ENCODE data around the gene THSD4.

The THSD4 gene

GRCh38 chr15:71334434-71334833 lies 219.2 kb downstream of the THSD4 start:
- no peak for DNase-seq

DNA sequence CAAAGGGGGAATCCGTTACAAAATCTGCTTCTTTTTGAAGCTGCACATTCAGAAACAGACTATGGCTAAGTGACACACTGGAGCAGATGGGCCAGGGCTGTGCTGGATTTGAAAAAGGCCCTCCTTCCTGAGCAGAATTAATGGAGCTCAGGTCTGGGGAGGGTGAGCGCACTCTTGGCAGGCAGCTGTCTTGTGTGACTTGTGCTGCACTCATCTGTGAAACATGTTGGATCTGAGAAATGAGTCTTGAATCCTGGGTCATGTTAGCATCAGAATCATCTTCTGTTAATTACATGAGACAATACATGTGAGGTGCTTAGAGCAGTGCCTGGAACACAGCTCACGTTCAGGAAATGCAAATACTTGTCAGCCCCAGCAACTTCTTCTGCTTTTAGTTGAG lies 219.6 kb downstream of the THSD4 start:
- DNase-seq: no peak

DNA sequence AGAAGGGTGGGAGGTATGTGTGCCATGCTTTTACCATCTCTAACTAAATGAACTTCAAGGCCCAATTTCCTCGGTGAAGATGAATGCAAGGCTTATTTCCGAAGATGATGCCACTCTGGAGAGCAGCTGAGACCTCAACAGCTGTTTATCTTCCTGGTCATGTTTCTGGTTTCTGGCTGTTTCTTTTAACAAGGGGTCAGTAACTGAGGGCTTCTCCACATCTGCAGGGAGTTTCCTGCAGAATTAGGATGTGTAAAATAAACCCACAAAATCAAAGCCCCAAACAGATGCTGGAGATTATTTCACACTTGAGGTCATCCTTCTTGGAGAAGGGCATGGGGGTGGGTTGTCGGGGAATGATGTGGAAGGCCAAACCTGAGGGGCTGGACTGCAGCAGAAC lies 220.3 kb downstream of the THSD4 start:
- no peak for DNase-seq

GRCh38 chr15:71336671-71337070 lies 221.4 kb downstream of the THSD4 start:
- DNase-seq: no peak

DNA sequence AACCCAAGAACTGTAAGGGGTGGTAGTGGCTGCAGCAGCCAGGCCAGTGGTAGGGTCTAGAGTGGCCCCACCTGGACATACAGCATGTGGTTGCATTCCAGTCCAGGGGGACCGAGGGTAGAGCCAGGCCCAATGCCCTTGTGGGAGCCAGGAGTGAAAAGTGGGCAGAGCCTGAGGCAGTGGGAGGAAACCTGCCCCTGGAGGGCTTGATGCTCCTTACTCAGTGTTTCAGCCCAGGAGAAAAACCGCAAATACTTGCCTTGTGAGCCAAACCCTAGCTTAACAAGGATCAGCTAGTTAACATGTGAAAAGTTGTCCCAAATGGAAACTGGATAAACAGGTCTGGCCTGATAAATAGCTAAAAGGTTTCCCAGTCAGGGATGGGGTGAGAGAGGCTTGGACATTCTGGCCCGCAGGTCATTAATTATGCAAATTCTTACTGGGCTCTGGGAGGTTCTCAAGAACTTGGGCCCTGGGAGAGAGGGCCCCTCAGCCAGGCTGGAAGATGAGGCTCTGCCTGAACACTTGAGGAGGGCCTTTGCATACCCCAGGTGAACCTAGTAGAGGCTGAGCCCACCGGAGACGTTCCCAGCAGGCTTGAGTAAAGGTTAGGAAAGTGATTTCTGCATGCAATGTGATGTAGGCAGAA lies 222.1 kb downstream of the THSD4 start:
- no peak for DNase-seq

DNA sequence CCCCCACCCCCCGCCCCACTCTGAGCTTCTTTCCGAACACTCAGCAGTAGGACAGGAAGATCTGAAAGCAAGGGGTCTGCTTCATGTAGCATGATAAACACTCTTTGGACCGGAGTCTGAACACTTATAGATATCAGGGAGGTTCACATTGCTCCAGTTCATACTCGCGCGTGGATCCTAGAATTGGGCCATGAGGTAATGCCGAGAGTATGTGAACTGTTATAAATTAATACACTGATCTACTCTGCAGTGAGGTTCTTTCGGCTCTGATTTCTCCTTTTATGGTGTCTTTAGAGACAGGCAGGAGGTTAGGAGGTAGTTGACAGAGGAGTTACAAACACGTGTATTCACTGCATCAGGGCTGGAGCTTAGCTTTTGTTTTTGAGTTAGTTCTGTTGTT lies 223.0 kb downstream of the THSD4 start:
- DNase-seq: no peak

DNA sequence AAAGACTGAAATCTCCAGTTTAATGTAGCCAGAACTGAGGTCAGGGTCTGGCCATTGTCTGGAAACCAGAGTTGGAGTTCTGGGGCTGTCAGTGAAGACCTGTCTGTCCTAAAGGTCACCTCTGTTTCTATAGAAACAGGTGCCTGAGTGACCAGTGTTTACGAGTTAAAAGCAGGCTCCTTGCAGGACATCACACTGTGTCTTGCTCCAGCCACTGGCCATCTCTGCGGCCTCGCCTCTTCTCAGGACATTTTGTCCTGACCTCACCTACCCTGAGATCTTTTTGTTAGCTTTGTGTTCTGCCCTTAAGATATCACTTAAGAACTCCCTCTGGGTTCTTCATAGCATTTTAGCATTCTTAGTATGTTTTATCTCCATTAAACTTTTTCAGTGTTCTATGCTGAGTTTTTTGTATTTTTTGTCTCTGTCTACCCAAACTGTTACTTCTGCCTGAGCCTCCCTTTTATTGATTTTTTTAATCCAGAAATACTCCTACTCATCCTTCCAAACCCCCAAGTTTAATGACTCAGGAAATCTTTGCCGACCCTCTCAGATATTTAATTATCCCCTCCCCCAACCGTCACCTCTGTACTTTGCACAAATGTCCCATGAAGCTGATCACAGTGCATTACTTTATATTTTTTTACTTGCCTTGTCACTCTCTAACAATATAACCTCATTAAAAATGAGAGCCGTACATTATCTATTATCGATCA lies 223.7 kb downstream of the THSD4 start:
- no peak for DNase-seq

- DNase-seq: no peak
These were observed 226.7 kb downstream of the THSD4 start for GRCh38 chr15:71341811-71342550.

GRCh38 chr15:71342658-71343057 lies 227.4 kb downstream of the THSD4 start:
- no peak for DNase-seq

DNA sequence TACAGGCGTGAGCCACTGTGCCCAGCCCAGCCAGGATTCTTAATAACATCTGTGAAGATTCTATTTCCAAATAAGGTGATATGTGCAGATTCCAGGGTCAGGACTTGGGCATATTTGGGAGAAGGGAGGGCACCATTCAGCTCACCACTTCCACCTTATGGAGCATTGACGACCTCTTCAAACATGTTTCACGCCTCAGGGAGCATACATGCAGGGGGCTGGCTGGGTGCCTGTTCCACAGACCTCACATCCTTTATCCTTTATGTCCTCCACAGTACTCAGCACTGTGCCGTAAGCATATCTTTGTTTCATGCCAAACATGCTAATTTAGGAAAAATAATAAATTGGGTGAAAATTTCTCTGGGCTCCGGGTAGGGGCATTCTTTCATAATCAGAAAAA lies 229.0 kb downstream of the THSD4 start:
- DNase-seq: no peak

GRCh38 chr15:71345186-71345585 lies 229.9 kb downstream of the THSD4 start:
- DNase-seq: no peak

GRCh38 chr15:71346464-71346863 lies 231.2 kb downstream of the THSD4 start:
- no peak for DNase-seq

DNA sequence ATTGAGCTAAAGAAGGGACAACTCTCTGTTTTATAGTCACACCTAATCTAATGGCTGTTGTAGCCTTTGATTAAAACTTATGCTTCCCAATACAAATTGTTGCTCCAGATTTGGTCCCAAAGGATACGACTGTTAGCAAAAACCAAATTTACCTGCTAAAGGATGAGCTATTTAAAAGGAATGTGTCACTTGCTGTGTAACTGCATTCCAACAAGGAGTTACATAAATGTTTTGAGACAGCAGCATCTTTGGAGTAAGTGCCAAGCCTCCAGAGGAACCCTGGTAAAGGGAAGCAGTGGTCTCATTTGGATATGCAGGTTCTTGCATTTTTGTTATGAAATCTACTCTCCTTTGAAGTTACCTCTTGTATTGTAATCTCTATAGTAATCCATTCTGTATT lies 233.3 kb downstream of the THSD4 start:
- DNase-seq: no peak

GRCh38 chr15:71349336-71349735 lies 234.1 kb downstream of the THSD4 start:
- DNase-seq: no peak

- DNase-seq: no peak
These were observed 234.7 kb downstream of the THSD4 start for GRCh38 chr15:71349736-71350526.

- no peak for DNase-seq
These were observed 235.5 kb downstream of the THSD4 start for GRCh38 chr15:71350622-71351378.

- DNase-seq: no peak
These were observed 236.9 kb downstream of the THSD4 start for GRCh38 chr15:71352125-71352524.

DNA sequence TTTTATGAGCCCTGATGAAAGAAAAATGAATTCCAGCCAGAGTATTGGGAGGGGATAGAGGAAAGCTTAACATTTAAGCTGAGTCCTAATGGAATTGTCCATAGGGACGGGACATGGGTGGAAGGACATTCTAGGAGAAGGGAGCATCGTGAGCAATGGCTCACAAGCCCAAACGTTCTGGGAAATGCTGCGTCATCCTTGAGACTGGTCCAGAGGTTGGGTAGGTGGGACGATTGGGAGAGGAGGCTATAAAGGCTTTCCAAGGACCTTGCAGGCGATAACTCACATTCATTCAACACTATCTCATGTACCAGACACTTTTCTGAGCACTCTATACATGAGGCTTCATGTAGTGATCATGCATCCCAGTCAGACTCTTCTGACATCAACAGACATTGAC lies 237.5 kb downstream of the THSD4 start:
- DNase-seq: no peak

- DNase-seq: no peak
These were observed 237.9 kb downstream of the THSD4 start for GRCh38 chr15:71353171-71353570.

DNA sequence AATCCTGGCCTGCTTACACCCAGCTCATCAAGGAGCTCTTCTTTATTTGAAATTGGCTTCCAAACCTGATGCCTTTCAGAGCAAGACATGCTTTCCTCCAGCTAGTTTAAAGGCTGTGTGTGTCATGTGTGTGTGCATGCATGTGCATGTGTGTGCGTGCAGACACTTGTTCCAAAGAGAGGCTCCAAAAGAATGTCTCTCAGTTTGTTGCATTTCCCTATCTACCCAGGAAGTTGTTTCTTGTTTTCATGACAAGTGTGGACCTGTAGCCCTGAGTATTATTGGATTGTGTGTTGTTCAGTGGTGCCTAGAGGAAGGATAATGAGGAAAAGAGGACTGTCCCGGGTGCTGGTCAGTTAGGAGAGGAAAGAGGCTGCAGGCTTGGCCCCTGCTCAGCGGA lies 240.0 kb downstream of the THSD4 start:
- no peak for DNase-seq

DNA sequence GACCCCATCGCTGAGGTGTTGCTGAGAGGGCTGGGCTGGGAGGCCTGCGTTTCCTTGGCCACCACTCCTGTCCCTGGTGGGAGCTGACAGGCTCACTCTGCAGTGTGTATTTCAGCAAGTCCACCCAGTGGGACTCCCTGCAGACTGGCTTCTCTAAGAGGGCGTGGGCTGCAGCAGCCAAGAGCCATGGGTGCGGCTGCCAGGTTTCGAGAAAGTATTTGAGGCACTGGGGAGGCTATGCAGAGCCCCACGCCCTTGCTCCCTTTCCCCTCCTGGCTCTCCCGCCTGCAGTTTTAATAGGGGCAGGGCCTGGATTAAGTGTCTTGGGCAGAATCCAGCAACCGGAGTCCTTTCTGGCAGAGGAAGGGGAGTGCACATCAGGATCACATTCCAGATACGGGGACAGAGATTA lies 242.1 kb downstream of the THSD4 start:
- DNase-seq: no peak

- no peak for DNase-seq
These were observed 242.7 kb downstream of the THSD4 start for GRCh38 chr15:71357967-71358366.

- no peak for DNase-seq
These were observed 244.0 kb downstream of the THSD4 start for GRCh38 chr15:71359246-71359645.
